ENCODE measurements around the gene CSNK1G2. TPM values are rescaled to one million over a fixed set of nuclear protein-coding genes. Genes with fewer than 3 reads are reported as not detected.

The CSNK1G2 gene
- total RNA-seq, 1 experiment from 2014 or later = 23.2 TPM

DNA sequence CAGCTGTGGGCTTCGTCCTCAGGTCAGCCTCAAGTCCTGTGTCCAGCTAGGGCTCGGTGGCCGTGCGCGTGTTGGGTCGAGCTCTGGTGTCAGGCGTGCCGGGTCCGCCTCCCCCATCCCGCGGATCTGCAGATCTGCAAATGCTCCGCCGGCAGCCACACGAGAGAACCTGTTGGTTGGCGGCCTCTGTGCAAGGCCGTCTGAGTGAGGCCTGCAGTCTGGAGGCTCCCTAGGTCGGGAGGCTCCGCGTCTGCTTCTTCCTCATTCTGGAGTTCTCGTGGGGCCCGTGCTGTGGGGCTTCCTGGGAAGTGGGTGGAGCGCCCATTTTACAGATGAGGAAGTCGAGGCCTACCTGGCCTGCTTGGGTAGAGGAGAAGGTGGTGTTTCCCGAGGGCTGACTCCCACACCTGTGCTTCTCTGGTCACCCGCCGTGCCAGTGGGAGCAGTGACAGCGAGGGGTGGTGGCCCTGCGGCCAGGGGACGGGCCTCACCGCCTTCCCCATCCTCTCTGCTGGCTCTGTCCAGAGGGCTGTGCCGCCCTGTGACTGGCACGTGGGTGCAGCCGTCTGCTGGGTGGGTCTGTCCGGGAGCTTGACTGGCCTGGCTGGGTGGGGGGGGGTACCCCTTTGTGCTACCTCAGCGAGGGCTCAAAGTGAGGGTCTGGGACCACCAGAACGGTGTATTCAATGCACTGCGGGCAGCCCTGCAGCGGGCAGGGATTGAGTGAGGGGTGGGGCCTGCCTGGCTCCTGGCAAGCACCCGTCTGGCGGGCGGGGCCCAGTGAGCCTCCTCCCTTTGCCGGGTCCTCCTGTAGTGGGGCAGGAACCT, 3.3 kb downstream of the CSNK1G2 start:
- DNase-seq (ENCODE audit: low spot score) = no peak

DNA sequence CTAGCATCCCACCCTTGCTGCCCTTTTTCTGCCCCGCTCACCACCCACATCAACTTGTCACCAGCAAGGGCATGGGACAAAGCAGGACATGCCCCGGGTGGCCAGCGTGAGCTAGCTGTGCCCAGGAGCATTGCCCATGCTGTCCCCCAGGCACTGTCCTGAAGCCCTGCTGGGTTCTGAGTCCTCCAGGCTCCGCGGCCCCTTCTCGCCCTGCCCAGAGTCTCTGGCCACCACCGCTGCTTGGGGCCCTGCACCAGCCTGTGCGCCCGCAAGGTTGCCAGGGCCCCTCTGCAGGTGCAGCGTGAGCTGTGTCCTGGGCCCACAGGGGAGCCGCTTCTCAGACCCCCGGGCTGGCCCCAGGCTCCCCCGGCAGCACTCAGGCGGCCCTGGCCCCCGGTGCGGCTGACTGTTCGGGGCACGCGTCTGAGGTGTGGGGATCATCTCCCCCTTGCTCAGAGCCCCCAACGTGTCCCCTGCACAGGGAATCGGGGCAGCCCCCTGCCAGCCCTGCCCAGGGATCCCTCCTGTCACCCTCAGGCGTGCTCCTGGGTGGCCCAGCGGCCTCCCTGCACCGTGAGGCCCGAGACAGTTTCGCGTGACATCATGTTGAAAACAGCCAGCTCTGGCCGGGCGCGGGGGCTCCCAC, 4.1 kb downstream of the CSNK1G2 start:
- no peak for DNase-seq (ENCODE audit: low spot score)

DNA sequence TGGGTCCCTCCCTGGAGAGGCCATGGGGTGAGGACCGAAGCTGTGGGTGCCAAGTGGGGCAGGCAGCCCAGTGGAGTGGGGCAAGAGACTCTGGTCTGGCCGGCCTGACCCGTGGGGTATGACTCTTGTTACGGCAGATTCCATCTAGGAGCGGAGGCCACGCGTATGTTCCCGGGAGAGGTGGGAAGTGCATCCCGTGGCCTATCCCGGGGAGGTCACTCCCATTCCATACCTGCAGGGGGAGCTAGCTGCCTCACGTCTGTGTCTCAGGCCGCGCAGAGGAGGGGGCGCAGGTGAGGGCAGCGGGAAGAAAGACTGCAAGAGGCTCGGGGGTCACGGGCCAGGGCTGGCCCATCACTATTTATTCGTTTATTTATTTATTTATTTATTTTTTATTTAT, 4.9 kb downstream of the CSNK1G2 start:
- DNase-seq (ENCODE audit: low spot score) = peak; percentile 30

DNA sequence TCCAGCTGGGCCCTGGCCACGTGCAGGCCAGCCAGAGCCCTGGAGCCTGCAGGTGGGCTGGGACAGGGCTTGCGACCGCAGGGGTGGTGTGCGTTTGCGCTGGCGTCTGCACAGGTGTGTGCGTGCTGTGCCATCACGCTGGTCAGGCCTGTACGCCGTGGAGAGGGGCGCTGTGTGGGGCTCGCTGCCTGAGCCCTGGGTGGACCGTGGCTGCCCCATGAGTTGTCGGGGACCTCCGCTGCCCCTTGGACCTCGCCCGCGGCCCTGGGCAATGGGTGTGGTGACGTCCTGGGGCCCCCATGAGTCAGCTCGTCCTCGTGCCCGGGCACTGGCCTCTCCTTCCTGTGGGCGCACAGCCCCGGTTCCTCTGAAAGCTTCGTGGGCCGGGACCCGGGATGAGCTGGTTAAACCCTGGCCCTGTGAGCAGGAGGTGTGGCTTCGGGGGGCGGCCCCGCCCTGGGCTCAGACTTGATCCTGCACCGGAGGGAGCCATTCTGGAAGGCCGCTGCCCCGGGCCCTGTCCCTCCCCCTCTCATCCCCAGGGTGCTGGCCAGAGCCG, 6.8 kb downstream of the CSNK1G2 start:
- no peak for DNase-seq (ENCODE audit: low spot score)

DNA sequence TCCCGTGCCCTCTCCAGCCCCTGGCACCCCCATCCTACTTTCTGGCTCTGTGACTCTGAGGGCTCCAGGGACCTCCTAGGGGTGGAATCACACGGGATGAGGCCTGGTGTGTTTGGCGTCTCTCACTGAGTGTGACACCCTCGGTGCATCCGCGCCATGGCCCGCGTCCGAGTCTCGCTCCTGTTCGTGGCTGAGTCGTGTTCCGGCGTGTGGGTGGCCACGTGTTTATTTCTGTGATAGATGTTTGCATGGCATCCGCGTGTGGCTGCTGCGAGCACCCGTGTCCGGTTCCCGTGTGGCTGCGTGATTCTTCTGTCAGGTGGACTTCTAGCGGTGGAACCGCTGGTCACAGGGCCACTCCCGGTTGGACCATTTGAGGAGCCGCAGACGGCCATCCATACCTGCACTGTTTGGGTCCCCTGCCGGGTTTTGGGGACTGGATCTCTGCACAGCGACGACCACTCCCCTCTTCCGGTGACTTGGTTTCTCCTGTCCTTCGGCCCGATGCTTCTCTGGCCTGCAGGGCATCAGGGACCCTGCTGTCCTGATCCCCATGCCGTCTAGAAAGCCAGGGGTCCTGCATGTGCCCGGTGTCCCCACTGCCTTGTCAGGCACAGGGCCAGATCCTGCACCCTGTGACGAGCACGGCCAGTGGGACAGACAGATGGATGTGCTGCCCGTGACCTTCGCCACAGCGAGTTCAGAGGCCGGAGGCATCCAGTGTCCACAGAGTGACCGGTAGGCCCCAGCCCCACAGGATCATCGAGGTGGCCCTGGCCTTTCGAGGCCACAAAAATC, 8.5 kb downstream of the CSNK1G2 start:
- no peak for DNase-seq (ENCODE audit: low spot score)

DNA sequence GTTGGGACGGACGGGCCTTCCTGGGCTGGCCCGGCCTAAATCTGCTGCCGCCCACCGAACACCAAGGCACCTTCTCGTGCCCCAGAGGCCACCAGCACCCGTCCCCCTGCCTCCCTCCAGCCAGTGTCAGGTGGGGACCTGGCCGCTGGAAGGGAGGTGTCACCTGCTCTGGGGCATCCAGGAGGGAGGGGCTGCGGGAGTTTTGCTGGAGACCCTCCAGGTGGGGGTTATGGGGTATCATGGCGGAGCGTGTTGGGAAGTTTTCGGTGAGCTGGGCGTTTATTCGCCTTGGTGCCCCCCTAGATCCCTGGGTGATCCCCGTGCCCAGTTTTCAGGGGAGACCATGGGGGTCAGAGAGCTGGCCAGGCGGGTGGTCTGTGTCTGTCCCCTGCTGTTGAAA, 9.7 kb downstream of the CSNK1G2 start:
- no peak for DNase-seq (ENCODE audit: low spot score)

DNA sequence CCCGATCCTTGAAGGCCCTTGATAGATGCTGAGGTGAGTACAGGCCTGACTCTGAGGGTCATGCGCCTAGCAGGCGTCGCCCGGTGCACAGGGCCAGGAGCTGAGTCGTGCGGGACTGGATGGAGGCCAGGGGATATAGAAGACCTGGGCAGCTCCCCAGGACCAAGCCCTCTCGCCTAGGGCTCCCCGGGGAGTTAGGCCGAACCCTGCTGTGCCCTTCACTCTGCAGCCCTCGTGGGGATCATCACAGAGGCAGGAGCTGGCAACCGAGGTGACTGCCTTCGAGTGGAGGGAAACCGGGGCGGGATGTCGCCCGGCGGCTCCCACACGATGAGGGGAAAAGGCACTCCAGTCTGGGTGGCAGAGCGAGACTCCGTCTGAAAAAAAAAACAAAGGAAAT, 11.7 kb downstream of the CSNK1G2 start:
- DNase-seq (ENCODE audit: low spot score) = no peak

DNA sequence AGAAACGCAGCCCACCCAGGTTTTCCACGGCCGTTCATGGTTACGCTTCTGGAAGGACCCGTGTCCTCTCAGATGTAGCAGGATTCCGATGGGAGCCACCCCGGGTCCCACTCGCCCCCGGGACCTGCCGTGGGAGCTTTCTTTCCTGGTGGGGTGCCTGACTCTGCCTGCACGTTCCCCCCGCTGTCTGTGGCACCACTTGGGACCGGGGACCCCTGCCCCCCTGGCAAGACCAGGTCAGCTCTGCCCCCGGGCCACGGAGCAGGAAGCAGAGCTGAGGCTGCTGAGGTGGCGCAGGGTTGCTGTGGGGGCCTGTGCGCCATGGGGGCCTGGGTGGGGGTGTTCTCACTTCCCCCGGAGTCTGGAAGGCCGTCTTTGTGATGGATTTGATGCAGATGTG, 12.1 kb downstream of the CSNK1G2 start:
- no peak for DNase-seq (ENCODE audit: low spot score)

DNA sequence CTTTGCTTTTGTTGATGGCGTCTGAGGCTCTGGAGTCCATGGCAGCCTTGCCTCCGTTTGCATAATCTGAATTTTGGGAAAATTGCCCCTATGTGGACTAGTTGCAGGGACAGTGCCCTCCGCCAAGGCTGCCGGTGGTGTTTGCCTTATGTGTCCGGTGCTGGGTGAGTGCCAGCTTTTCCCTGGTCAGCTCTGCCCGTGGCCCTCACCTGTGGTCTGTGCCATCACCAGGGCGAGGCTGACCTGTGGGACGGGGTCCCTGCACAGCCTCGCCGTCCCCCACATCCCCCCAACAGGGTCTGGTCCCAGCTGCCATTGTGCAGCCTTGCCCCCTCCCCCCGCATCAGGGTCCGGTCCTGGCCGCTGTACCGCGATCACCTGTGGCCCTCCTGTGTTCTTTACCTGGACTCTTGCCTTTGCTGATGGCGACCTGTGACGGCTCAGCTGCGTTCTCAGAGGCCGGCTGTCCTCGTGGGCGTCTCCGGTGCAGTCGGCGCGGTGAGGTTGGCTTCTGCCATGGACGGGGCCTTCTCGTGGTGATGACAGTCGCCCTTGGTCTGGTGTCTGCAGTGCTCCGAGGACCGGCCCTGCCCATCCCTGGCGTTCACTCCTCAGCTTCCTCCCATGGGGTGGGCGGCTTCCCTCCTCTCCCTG, 12.6 kb downstream of the CSNK1G2 start:
- no peak for DNase-seq (ENCODE audit: low spot score)

DNA sequence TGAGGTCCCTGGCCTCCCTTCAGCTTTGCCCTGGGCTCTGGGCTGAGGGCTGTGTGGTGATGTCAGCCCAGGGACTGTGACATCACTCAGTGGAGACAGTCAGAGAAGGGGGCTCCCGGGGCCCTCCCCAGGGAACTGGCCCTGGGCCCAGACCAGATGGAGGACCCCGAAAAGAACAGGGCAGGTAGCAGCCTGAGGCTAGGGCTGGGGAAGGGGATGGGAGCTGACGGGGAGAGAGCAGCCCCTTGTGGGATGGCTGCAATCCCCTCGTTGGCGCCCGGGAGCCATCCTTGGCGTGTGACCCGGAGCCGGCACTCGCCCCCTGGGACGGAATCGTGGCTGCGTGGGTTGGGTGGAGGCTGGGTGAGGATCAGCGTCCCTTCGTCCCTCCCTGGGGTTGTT, 13.6 kb downstream of the CSNK1G2 start:
- no peak for DNase-seq (ENCODE audit: low spot score)

DNA sequence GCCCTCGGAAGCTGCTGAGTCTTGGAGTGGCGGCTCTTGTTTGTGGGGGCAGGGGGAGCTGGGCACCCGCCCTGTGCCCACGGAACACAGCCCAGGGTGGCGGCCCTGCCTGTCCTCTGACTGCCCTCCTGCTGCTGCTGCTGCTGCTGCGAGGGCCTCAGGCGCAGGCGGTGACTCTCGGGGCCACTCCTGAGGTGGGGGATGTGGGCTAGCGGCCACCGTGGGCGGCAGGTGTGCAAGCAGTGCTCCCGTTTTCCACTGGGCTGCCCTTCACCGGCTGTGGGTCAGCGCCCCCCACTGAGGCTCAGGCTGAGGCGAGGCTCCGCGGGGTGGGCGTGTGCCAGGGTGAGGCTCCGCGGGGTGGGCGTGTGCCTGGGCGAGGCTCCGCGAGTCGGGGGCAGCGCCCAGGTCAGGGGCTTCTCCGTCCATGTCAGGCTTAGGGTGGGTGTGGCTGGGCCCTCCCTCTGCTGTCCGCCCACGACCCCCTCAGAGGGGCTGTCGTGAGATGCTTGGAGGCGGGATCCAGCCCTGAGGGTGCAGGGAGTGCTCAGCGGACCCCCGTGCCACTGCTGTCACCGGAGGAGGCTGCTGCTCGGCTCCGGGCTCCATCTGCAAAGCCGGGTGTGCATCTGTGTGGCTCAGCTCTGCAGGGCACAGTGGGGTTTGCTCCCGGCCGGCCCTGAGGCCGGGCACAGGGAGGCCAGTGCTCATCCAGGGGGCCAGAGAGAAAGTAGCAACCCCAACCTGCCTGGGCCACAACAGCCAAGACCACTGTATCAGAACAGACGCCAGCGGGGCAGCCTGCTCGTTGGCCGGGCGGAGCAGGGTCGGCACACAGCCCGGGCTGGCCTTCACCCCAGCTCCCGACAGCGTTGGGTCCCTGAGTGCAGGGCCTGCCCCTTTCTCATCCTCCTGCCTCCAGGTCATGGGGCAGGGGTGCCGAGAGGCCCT, 14.5 kb downstream of the CSNK1G2 start:
- no peak for DNase-seq (ENCODE audit: low spot score)

DNA sequence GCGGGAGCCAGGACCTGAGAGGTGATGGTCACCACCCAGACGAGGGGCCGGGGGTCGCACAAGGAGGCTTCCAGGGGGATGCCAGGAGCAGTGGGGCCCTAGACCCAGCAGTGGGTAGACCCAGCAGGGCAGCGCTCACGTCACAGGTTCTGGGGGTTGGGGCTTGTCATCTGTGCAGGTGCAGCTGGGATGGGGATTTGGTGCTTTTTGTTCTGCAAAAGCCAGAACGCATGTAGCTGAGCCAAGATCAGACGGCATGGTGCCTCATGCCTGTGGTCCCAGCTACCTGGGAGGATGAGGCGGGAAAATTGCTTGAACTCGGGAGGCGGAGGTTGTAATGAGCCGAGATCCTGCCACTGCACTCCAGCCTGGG, 15.1 kb downstream of the CSNK1G2 start:
- DNase-seq (ENCODE audit: low spot score) = no peak

DNA sequence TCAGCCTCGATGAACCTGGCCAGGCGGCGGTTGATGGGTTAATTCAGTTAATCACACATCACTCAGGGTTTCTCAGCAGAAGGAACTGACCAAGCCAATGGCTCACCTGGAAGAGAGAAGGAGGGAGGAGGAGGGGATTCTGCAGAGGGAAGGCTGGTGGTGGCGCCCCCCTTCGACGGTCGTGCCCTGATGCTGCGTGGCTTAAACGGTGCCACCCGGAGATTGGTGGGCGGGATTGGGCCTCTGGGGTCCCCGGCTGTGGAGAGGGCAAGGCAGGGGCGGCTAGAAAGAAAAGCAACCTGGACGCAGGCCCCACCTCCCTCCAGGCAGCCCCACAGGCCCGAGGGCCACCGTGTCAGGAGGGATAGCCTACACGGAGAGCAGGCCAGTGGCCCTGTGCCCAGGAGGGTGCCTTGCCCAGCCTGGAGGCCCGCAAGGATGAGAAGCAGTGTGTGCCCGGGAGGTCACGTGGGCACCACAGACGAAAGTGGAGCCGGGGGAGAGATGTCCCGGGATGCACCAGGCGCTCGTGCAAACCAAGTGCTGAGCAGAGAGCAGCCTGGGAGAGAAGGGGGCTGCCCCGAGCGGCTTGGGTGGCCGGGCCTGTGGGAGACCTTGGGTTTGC, 16.0 kb downstream of the CSNK1G2 start:
- DNase-seq (ENCODE audit: low spot score) = no peak

DNA sequence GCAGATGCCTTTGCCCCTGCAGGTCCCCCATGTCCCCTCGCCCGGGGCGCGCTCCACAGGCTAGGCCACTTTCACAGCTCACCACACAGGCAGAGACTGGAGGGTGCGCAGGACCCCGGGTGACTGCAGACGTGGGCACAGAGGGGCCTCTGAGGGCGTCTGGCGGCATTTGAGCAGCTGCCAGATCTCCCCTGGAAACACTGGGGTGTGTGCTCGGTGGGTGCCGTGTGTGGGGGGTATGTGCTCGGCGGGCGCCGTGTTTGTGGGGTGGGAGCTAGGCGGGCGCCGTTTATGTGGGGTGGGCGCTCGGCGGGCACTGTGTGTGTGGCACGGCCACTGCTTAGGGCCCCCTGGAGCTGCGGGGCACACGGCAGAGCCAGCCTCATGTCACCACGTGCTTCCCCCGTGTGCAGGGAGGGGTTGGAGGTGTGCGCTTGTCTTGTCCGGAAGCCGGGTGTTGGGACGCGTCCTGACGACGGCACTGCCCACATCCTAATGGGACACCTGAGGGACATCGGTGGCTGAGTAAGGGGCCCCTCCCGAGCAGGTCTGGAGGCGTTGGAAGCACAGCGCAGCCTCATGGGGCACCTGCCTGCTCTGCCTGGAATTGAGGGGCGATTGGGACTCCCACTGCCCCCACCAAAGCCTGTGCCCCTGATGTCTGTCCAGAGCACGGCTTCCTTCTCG, 16.7 kb downstream of the CSNK1G2 start:
- no peak for DNase-seq (ENCODE audit: low spot score)

DNA sequence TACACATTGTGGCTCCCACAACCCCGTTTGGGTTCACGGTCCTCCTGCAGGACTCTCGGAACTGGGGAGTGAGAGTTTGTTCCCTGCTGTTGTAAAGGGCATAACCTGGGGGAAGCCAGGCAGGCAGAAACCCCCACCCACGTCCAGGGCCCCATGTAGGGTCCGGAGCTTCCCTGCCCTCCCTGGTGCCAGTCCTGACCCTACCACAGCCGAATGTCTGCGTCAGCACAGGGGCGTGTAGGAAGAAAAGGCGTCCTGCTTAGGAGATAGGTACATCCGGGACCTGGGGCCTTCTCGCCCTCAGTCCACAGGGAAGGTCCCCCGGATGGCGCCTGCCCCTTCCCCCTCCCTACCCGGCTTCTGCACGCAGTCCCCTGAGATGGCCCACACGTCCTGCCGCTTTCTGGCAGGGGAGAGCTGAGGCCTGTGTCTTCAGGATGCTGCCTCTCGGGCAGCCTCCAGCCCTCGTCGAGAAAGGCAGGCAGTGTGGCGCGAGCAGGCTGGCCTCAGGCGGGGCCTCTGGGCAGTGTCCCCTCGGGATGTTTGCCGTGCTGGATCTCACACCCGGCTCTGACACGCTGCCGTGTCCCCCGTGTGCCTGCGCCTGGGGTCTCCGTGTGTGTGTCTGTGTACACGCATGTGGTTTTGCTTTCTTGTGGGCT, 19.1 kb downstream of the CSNK1G2 start:
- DNase-seq (ENCODE audit: low spot score) = no peak

DNA sequence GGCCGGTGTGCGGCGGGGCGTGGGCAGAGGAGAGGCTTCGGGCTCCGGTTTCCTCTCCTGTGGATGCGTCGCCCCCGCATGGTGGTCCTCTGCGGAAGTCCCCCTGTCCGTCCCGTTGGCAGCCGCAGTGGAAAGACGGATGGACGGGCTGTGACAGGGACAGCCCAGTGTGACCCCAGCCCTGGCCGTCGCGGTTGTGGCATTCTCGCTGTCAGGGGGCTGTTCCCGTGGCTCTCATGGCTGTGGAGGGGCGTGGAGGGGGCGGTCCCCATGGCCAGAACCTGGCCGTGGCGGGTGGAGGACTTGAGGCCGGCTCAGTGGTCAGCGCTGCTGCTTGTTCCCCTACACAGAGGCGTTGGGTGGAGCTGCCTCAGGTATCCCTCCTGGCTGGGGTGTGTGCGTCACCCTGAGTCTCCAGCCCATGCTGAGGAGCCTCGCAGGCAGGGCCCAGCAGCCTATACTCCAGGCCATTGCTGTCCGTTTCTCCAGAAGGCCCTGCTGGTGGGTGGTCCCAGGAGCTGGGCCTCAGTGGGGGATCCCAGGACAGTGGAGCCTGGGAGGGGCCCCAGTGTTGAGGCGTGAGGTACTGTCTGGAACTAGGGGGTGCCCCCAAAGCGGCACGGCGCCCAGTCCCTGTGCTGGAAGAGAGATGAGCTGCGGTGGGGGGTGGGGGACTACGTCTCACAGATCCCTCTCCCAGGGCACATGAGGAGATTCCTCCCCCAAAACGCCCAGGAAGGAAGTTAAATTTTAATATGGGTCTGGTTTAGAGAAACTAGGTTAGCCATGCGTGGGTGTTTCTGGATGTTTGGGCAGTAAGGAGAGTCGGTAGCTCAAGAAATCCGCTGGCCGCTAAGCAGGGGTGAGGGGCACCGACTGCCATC, 20.3 kb downstream of the CSNK1G2 start:
- DNase-seq (ENCODE audit: low spot score) = no peak

DNA sequence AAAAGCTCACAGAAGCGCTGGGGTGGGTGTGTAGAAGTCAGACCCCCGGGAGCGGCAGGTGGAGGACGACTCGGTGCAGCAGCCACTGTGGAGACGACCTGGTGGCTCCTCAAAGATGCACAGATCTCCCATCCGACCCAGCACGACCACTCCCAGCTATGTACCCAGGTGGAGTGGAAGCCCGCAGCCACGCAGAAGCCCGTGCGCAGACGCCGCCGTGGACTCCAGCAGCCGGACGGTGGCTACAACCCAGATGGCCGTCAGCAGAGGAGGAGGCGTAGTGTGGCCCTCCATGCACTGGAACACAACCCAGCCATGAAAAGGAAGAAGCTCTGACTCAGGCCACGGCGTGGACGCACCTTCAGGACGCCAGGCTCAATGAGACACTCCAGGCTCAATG, 21.7 kb downstream of the CSNK1G2 start:
- no peak for DNase-seq (ENCODE audit: low spot score)

DNA sequence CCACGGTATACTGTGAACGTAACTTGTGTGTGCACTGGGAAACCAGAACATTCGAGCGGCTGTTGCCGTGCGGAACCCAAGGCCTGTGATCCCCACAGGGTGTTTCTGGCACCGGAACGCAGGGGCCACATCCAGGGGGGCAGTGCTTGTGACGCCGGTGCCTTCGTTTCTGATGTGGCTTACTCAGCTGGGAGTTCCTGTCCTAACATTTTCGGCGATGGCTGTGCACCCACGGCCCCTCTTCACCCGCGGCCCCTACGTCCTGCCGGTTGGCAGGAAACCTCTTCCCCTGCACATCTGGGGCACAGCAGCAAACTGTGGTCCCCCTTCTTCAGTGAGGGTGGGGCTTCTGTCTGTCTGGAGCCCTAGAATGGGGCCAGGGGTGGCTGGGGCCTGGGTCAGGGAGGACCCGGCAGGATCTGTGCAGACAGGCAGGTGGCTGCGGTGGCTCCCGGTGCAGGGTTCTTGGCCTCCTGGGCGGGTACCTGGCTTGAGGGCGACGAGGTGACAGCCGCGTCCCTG, 26.2 kb downstream of the CSNK1G2 start:
- no peak for DNase-seq (ENCODE audit: low spot score)

Measured in H4 (cell line).